Measurements from ENCODE around the gene ATP1B2. TPM values are rescaled to one million over a fixed set of nuclear protein-coding genes. Genes with fewer than 3 reads are reported as not detected.

The ATP1B2 gene
- total RNA-seq, 1 experiment from 2014 or later: not detected

- DNase-seq (ENCODE audit: low read depth): no peak
These were observed 34.3 kb downstream of the ATP1B2 start for GRCh38 chr17:7684851-7685532.

GRCh38 chr17:7685533-7686221 is 35.0 kb downstream of the ATP1B2 start:
- peak; percentile 92 for DNase-seq (ENCODE audit: low read depth)

DNA sequence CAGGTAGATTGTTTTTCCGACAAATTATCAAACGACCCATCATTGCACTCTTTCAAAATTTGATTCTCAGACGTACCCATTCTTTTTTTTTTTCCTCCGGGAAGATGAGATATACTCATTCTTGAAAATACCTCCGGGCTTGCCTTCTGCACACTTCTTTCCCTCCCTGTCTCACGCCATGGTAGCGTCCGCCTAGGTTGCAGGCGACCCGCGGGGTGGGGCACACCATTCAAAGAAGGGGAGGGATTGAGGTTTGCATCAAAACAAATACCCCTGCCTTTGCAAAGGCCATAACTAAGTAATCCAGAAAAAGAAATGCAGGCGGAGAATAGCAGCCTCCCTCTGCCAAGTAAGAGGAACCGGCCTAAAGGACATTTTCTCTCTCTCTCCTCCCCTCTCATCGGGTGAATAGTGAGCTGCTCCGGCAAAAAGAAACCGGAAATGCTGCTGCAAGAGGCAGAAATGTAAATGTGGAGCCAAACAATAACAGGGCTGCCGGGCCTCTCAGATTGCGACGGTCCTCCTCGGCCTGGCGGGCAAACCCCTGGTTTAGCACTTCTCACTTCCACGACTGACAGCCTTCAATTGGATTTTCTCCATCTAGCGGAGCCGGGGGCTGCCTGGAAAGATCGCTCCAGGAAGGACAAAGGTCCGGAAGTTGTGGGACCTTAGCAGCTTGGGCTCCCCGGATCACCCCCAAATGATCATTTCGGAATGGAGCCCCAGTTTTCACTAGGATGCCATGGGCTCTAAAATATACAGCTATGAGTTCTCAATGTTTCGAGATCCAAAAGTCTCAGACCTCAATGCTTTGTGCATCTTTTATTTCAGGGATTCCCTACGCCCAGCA is 35.7 kb downstream of the ATP1B2 start:
- peak; percentile 84 for DNase-seq (ENCODE audit: low read depth)

DNA sequence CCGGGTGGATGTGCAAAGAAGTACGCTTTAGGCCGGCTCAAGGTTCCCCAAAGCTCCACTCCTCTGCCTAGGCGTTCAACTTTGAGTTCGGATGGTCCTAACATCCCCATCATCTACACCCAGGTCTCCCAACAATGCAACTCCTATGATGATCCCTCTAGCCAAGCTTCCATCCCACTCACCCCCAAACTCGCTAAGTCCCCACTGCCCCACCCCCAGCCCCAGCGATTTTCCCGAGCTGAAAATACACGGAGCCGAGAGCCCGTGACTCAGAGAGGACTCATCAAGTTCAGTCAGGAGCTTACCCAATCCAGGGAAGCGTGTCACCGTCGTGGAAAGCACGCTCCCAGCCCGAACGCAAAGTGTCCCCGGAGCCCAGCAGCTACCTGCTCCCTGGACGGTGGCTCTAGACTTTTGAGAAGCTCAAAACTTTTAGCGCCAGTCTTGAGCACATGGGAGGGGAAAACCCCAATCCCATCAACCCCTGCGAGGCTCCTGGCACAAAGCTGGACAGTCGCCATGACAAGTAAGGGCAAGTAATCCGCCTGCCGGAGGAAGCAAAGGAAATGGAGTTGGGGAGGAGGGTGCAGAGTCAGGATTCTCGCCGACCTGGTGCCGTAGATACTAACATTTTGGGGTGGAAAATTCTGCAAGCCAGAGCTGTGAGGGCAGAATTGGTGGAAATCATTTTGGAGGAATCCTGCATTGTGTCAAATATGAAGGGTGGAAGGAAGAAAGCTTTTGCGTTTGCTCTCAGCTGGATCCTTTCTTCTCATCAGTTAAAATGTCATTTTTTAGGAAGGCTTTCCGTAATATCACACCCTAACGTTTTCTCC is 36.6 kb downstream of the ATP1B2 start, which contains the start of gene TP53:
TP53 (minus strand) TSS at position 419 of the 836 bp plus-strand sequence. CDS start 10,896 bp downstream, outside the sequence.
- peak; percentile 91 for DNase-seq (ENCODE audit: low read depth)

DNA sequence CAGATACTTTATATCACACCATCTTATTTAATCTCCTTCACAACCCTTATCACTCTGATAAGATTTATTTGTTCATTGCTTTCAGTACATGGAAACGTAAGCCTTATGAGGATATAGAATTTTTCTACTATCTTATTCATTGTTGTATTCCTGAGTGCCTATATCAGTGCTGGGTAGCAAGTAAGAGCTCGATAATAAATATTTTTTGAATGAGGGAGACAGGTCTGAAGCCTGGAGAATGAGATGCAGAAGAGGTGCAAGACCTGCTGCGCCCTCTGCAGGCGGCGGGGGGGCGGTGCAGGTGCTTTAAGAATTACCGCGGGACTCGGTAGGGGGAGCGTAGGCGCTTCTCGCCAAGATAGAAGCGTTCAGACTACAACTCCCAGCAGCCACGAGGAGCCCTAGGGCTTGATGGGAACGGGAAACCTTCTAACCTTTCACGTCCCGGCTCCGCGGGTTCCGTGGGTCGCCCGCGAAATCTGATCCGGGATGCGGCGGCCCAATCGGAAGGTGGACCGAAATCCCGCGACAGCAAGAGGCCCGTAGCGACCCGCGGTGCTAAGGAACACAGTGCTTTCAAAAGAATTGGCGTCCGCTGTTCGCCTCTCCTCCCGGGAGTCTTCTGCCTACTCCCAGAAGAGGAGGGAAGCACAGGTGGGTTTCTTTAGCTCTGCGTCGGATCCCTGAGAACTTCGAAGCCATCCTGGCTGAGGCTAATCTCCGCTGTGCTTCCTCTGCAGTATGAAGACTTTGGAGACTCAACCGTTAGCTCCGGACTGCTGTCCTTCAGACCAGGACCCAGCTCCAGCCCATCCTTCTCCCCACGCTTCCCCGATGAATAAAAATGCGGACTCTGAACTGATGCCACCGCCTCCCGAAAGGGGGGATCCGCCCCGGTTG is 37.4 kb downstream of the ATP1B2 start, which contains the start of gene WRAP53:
WRAP53 (plus strand) TSS at position 570 of the 900 bp plus-strand sequence; CDS start at position 742, 172 bp downstream.
- DNase-seq (ENCODE audit: low read depth): peak; percentile 99

DNA sequence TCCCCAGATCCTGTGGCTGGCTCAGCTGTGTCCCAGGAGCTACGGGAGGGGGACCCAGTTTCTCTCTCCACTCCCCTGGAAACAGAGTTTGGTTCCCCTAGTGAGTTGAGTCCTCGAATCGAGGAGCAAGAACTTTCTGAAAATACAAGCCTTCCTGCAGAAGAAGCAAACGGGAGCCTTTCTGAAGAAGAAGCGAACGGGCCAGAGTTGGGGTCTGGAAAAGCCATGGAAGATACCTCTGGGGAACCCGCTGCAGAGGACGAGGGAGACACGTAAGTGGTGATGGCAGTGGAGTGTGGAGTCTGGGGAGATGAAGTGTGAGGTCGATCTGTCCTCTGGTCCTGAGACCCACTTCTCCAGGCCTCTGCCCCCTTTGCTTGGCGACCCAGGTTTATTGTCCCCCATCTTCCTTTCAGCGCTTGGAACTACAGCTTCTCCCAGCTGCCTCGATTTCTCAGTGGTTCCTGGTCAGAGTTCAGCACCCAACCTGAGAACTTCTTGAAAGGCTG is 38.1 kb downstream of the ATP1B2 start:
- no peak for DNase-seq (ENCODE audit: low read depth)

- no peak for DNase-seq (ENCODE audit: low read depth)
These were observed 44.9 kb downstream of the ATP1B2 start for GRCh38 chr17:7695586-7695985.

DNA sequence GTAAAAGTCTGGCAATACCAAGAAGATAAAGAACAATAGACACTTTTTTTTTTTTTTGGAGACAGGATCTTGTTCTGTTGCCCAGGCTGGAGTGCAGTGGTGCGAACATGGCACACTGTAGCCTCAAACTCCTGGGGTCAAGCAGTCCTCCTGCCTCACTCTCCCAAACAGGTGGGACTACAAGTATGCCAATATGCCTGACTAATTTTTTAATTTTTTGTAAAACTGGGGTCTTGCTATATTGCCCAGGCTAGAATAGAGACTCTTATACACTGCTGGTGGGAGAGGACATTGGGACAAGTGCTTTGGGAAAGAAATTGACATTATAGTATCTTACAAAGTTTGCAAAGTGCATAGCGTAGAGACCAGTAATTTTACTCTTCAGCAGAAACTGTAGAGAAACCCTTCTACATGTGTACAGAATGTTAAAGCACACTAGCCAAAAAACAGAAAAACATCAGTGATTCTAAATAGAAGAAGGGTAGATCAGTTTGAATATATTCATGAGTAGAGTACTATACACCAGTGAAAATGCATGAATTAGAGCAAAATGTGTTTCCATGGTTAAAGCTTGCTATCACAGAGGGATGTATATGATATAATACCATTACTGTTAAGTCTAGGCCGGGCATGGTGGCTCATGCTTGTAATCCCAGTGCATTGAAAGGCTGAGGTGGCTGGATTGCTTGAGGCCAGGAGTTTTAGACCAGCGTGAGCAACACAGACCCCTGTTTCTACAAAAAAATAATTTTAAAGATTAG is 47.3 kb downstream of the ATP1B2 start:
- DNase-seq (ENCODE audit: low read depth): no peak

DNA sequence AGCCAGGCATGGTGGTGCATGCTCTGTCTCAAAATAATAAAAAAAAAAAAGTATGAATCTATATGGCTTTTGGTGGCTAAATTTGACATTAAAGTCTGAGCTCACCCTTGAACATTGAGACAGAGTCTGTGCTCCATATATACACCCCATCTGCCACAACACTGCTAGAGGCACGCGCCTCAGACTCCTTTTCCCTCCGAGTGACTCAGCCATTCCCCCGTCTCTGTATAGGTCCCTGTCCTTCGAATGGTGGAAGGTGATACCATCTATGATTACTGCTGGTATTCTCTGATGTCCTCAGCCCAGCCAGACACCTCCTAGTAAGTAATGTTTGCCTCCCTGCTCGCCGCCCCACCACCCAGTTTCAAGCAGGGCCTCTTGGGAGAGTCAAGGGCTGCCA is 49.8 kb downstream of the ATP1B2 start:
- no peak for DNase-seq (ENCODE audit: low read depth)

DNA sequence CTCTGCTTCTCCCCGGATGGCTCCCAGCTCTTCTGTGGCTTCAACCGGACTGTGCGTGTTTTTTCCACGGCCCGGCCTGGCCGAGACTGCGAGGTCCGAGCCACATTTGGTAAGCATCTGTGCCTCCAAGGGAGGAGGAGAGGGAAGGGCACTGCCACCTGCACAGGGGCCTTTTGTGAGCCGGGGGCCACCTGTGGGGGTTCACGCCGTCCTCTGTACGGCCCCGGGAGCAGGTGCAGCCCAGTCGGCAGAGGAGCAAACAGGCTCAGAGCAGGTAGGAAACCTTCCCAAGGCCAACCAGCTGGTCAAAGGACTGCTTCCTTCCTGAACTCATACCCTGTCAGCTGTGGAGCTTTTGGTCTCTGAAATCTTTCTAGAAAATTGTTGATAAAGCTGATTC is 51.0 kb downstream of the ATP1B2 start:
- DNase-seq (ENCODE audit: low read depth): no peak

DNA sequence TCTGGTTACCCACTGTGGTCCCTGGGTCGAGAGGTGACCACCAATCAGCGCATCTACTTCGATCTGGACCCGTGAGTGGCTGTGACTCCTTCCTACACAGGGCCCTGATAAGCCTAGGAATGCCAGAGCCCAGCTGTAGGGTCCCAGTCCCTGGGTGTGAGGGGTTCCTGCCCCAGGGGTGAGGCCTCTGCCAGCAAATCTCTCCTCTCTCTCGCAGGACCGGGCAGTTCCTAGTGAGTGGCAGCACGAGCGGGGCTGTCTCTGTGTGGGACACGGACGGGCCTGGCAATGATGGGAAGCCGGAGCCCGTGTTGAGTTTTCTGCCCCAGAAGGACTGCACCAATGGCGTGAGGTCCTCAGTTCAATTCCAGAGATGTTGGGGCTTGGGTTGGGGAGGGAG is 52.0 kb downstream of the ATP1B2 start:
- no peak for DNase-seq (ENCODE audit: low read depth)

DNA sequence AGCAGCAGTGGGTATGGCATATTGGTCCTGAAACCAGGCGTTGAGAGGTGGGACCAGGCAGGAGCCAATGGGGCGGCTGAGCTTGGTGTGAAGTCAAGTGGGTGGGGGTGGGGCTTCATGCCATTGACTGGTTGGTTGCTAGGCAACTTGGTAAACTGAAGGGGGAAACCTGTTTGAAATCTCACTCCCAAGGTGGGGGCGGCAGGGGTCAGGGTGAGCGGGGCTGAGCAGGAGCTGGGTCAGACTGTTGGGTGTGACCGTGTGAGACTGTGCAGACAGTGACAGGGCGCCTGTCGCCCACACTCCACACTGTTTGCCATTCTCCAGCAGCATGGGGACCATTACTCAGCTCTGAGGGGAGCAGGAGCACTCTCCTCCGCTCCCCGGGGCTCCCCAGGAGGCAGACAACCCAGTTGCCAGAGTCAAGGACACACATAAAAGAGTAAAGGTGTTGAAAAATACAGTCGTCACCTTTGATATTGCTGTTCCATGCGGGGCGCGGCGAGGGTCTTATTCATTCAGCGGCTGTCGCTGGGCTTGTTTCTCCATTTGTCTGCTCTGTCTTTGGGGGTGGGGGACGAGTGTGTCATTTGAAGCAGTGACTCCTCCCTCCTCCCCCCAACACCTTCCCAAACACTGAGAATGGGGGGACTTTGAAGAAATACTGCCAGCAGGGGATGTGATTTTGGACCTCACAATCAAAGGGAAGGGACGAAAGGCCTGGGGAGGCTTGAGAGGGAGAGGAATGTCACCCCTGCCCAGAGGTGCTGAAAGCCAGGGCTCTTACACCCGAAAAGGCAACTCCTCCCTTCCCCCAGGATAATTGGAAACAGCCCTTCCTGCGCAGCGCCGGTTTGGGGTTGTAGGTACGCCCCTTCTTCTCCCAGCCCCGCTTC is 53.1 kb downstream of the ATP1B2 start:
- DNase-seq (ENCODE audit: low read depth): no peak

DNA sequence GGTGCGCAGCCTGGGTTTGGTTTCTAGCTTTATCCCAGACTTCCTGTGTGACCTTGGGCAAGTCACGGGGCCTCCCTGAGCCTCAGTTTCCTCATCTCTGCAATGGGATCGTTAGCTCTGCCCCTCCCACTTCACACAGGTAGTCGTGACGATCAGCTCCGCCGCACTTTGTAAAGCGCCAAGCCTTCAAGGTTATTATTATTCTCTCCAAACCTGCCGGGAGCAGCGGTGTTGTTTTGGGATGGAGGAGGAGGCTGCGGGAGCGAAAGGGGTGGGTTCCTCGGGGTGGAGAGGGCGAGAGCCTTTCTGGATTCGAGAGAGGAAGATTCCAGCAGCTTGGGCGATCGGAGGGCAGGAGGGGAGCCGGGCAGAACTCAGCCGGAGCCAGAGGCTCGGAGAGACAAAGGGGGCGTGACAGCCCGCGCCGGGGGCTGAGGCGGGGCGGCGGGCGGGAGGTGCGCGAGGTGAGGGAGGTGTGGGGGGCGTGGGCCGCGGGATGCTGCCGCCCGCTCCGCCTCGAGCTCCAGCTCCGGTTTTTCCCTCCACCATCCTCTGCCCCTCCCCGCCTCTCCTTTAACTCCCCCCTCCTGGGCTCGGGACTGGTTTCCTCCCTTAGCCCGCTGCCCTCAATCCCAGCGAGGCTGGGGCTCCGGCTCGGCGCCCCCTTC is 54.0 kb downstream of the ATP1B2 start, which contains the start of gene EFNB3:
EFNB3 (plus strand) TSS at position 602 of the 668 bp plus-strand sequence. CDS start 397 bp downstream, outside the sequence.
- no peak for DNase-seq (ENCODE audit: low read depth)

- DNase-seq (ENCODE audit: low read depth): no peak
These were observed 54.8 kb downstream of the ATP1B2 start for GRCh38 chr17:7705269-7706255.

GRCh38 chr17:7706631-7707354 is 56.1 kb downstream of the ATP1B2 start:
- no peak for DNase-seq (ENCODE audit: low read depth)

All from LHCN-M2 (cell line).